Measurements from ENCODE around the gene YAF2.

GRCh38 chr12:42173961-42174521 lies 64.0 kb downstream of the YAF2 start:
- TF ChIP-seq POLR2A (IDR thresholded peaks at IDR 0.05; ENCODE audit: low read depth, low read length) (no peak), CTCF (IDR thresholded peaks at IDR 0.05; ENCODE audit: extremely low read depth in 1 of 2, insufficient read depth in 1 of 2, low read depth in 1 of 2, low read length in 2 of 2) (no peak), EZH2 (IDR thresholded peaks at IDR 0.05; ENCODE audit: borderline replicate concordance, low read depth, low read length, severe bottlenecking) (no peak), POLR2AphosphoS5 (IDR thresholded peaks at IDR 0.05; ENCODE audit: insufficient read depth, low read depth, low read length) (no peak), GATA2 (IDR thresholded peaks at IDR 0.05; ENCODE audit: insufficient read depth, insufficient read length, low read depth, low read length) (no peak), MAX (IDR thresholded peaks at IDR 0.05; ENCODE audit: insufficient read depth, insufficient read length) (no peak), MYC (IDR thresholded peaks at IDR 0.05; ENCODE audit: low read depth, low read length) (no peak), FOS (IDR thresholded peaks at IDR 0.05; ENCODE audit: borderline replicate concordance, insufficient read depth, low read length) (no peak), JUN (IDR thresholded peaks at IDR 0.05; ENCODE audit: borderline replicate concordance, insufficient read depth, insufficient read length, low read depth) (no peak)
